Measurements from ENCODE around the gene NID2.

DNA sequence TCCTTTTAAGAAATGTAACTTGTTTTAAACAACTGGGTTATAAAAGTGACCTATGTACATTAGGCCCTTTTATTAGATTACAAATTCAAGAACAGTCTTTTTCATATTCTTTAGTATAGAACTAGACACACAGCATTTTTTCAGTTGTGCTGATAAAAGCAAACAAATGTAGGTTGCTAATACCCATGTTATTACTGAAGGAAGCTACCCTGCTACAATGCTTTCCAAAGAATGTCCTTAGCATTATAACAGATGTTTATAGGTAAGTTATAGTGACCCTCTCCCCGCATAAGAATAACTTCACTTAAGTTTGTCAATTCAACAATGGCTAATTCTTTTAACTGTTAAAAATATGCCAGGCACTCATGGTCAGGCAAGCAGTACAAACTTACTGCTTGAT, 61.6 kb downstream of the NID2 start:
- no peak for TF ChIP-seq CTCF (IDR thresholded peaks at IDR 0.05)
- no peak for TF ChIP-seq EZH2 (IDR thresholded peaks at IDR 0.05; ENCODE audit: borderline replicate concordance, insufficient read depth, low read depth, low read length, poor library complexity, severe bottlenecking)

All from B cell (primary cell).